Loucy (cell line): Measurements from ENCODE around the gene SLC9A6.

Source experiments
- H2AFZ ChIP-seq: fragments of 200-600 bp; sonication (generic); 2 replicates; pipeline ENCODE4 v1.6.0; 2016; ENCODE audit warnings: antibody characterized with exemption, mild to moderate bottlenecking, low read length, moderate library complexity
- H3F3A ChIP-seq: fragments of 200-600 bp; 2 replicates; pipeline ENCODE4 v1.6.0; 2016; ENCODE audit warnings: antibody characterized with exemption, low read depth, mild to moderate bottlenecking
- H3K27me3 ChIP-seq: fragments of 200-600 bp; sonication (generic); 2 replicates; pipeline ENCODE4 v1.6.1; 2014; ENCODE audit warnings: low read length, mild to moderate bottlenecking; ENCODE audit not compliant: insufficient read depth, poor library complexity, severe bottlenecking
- H3K36me3 ChIP-seq: fragments of 200-600 bp; sonication (generic); 2 replicates; pipeline ENCODE4 v1.6.1; 2016; ENCODE audit warnings: low read length; ENCODE audit not compliant: insufficient read depth
- H3K4me1 ChIP-seq: fragments of 200-600 bp; sonication (generic); 2 replicates; pipeline ENCODE4 v1.5.1; 2014; ENCODE audit warnings: low read length, mild to moderate bottlenecking; ENCODE audit not compliant: insufficient read depth, poor library complexity, severe bottlenecking
- H3K4me2 ChIP-seq: fragments of 200-600 bp; sonication (generic); 2 replicates; pipeline ENCODE4 v1.6.0; 2014; ENCODE audit warnings: antibody characterized with exemption, low read length, low read depth, mild to moderate bottlenecking; ENCODE audit not compliant: poor library complexity, severe bottlenecking
- H3K4me3 ChIP-seq: fragments of 200-600 bp; sonication (generic); 2 replicates; pipeline ENCODE4 v1.5.1; 2014; ENCODE audit warnings: low read length, mild to moderate bottlenecking, mixed read lengths; ENCODE audit not compliant: poor library complexity, severe bottlenecking
- H3K79me2 ChIP-seq: fragments of 200-600 bp; sonication (generic); 2 replicates; pipeline ENCODE4 v1.6.1; 2014; ENCODE audit warnings: low read length; ENCODE audit not compliant: insufficient read depth
- H3K9ac ChIP-seq: fragments of 200-600 bp; sonication (generic); 2 replicates; pipeline ENCODE4 v1.6.0; 2014; ENCODE audit warnings: mild to moderate bottlenecking, low read depth, low read length, moderate library complexity; ENCODE audit not compliant: poor library complexity, severe bottlenecking
- H3K9me2 ChIP-seq: fragments of 200-600 bp; sonication (generic); replicated peaks from 2 replicates; pipeline ENCODE4 v1.6.1; 2016; ENCODE audit warnings: low read depth, low read length, mixed read lengths
- H3K9me3 ChIP-seq: fragments of 200-600 bp; sonication (generic); 2 replicates; pipeline ENCODE4 v1.6.1; 2014; ENCODE audit warnings: mild to moderate bottlenecking, antibody characterized with exemption, low read length, low read depth; ENCODE audit not compliant: insufficient read depth
- H4K20me1 ChIP-seq: fragments of 200-600 bp; sonication (generic); 2 replicates; pipeline ENCODE4 v1.6.0; 2014; ENCODE audit warnings: antibody characterized with exemption, low read length, mild to moderate bottlenecking; ENCODE audit not compliant: insufficient read depth, poor library complexity, severe bottlenecking
- EZH2phosphoT487 ChIP-seq: fragments of 200-600 bp; IDR thresholded peaks from 2 replicates; pipeline ENCODE4 v1.6.1; 2018; ENCODE audit warnings: antibody characterized with exemption, mild to moderate bottlenecking, moderate library complexity, borderline replicate concordance
- TF ChIP-seq, protein P1 (sequence below): fragments of 200-600 bp; sonication (generic); conservative IDR thresholded peaks from 2 replicates; pipeline ENCODE4 v1.5.1; 2014; ENCODE audit warnings: mild to moderate bottlenecking, antibody characterized with exemption, low read length

SLC9A6 gene

GRCh38 chrX:136031626-136032025, 46.4 kb downstream of the SLC9A6 start:
- no peak for TF ChIP-seq EZH2phosphoT487
- TF ChIP-seq, protein P1, sequence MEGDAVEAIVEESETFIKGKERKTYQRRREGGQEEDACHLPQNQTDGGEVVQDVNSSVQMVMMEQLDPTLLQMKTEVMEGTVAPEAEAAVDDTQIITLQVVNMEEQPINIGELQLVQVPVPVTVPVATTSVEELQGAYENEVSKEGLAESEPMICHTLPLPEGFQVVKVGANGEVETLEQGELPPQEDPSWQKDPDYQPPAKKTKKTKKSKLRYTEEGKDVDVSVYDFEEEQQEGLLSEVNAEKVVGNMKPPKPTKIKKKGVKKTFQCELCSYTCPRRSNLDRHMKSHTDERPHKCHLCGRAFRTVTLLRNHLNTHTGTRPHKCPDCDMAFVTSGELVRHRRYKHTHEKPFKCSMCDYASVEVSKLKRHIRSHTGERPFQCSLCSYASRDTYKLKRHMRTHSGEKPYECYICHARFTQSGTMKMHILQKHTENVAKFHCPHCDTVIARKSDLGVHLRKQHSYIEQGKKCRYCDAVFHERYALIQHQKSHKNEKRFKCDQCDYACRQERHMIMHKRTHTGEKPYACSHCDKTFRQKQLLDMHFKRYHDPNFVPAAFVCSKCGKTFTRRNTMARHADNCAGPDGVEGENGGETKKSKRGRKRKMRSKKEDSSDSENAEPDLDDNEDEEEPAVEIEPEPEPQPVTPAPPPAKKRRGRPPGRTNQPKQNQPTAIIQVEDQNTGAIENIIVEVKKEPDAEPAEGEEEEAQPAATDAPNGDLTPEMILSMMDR: no peak
- Histone ChIP-seq H3K4me2 (no peak overlapping the region), H3K9me3 (no peaks in the 10 kb centered on the region), H3K36me3 (peaks cover 6% of the 10 kb centered on the region; the same call in 1 of the 2 replicates), H2AFZ (no peak overlapping the region), H3K79me2 (no peaks in the 10 kb centered on the region), H3K27me3 (no peaks in the 10 kb centered on the region), H3F3A (no peaks in the 10 kb centered on the region), H4K20me1 (no peaks in the 10 kb centered on the region), H3K9me2 (no peaks in the 10 kb centered on the region), H3K4me3 (no peak overlapping the region), H3K9ac (no peak overlapping the region), H3K4me1 (no peaks in the 10 kb centered on the region)

GRCh38 chrX:136032370-136032769, 47.1 kb downstream of the SLC9A6 start:
- Histone ChIP-seq H3K27me3 (no peaks in the 10 kb centered on the region), H2AFZ (no peak overlapping the region), H3K4me2 (no peak overlapping the region), H3K9ac (no peak overlapping the region), H3K79me2 (no peaks in the 10 kb centered on the region), H3K36me3 (peaks cover 6% of the 10 kb centered on the region; the same call in 1 of the 2 replicates), H3K4me3 (no peak overlapping the region), H3K9me2 (no peaks in the 10 kb centered on the region), H3K9me3 (no peaks in the 10 kb centered on the region), H3K4me1 (no peaks in the 10 kb centered on the region), H3F3A (no peaks in the 10 kb centered on the region), H4K20me1 (no peaks in the 10 kb centered on the region)
- TF ChIP-seq EZH2phosphoT487: no peak
- TF ChIP-seq, protein P1: no peak

DNA sequence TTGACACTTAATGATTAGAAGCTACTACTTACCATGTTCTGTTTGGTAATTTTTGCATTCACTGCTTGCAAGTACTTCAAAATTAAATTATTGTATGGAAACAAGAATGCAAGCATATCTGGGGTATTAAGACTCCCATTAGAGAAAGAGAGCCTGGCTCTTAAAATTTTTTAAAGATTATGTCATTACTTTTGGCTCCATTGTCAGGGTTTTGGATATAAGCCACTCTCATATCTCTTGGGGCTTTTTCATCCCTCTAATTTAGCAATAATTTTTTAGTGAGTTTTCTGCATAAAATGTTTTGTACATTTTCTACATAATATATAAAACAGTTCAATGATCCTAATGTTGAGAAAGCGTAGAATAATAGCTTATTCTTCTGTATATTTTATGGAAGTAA, 49.4 kb downstream of the SLC9A6 start:
- Histone ChIP-seq H3K4me3 (no peak overlapping the region), H4K20me1 (no peaks in the 10 kb centered on the region), H3K9me3 (no peaks in the 10 kb centered on the region), H2AFZ (no peak overlapping the region), H3K27me3 (no peaks in the 10 kb centered on the region), H3K79me2 (no peaks in the 10 kb centered on the region), H3K4me2 (no peak overlapping the region), H3K9ac (no peak overlapping the region), H3F3A (no peaks in the 10 kb centered on the region), H3K4me1 (no peaks in the 10 kb centered on the region), H3K36me3 (peaks cover 6% of the 10 kb centered on the region; the same call in 1 of the 2 replicates), H3K9me2 (no peaks in the 10 kb centered on the region)
- TF ChIP-seq EZH2phosphoT487: no peak
- TF ChIP-seq, protein P1: no peak
